Measurements from ENCODE around the gene OR4L1.
"Not testable (repeated sequence)": the region's sequence is repeated elsewhere in the genome, so short reads cannot be mapped to it uniquely, and the experiment has no call there.

DNA sequence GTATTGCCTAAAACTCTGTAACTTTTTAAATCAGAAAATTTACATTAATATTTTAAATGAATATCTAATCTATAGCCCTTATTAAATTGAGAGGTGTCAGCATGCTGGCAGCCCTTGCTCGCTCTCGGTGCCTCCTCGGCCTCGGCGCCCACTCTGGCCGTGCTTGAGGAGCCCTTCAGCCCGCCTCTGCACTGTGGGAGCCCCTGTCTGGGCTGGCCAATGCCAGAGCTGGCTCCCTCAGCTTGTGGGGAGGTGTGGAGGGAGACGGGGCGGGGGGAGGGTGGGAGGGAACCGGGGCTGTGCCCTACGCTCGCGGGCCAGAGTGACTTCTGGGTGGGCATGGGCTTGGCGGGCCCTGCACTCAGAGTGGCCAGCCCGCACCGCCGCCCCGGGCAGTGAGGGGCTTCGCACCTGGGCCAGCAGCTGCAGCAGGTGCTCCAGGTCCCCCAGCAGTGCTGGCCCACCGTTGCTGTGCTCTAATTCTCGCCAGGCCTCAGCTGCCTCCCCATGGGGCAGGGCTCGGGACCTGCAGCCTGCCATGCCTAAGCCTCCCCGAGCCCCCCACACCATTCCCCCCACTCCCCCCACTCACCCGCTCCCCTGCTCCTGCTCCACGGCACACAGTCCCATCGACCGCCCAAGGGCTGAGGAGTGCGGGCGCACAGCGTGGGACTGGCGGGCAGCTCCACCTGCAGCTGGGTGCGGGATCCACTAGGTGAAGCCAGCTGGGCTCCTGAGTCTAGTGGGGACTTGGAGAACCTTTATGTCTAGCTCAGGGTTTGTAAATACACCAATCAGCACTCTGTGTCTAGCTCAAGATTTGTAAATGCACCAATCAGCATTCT, 39.3 kb downstream of the OR4L1 start:
- TF ChIP-seq, protein P1, sequence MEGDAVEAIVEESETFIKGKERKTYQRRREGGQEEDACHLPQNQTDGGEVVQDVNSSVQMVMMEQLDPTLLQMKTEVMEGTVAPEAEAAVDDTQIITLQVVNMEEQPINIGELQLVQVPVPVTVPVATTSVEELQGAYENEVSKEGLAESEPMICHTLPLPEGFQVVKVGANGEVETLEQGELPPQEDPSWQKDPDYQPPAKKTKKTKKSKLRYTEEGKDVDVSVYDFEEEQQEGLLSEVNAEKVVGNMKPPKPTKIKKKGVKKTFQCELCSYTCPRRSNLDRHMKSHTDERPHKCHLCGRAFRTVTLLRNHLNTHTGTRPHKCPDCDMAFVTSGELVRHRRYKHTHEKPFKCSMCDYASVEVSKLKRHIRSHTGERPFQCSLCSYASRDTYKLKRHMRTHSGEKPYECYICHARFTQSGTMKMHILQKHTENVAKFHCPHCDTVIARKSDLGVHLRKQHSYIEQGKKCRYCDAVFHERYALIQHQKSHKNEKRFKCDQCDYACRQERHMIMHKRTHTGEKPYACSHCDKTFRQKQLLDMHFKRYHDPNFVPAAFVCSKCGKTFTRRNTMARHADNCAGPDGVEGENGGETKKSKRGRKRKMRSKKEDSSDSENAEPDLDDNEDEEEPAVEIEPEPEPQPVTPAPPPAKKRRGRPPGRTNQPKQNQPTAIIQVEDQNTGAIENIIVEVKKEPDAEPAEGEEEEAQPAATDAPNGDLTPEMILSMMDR (IDR thresholded peaks at IDR 0.05), result not testable (repeated sequence)
- not testable (repeated sequence) for TF ChIP-seq POLR2A, POLR2AphosphoS5 (IDR thresholded peaks at IDR 0.05)

All from prostate gland (tissue), 2 donors.